ENCODE data around the gene MAPK12.

DNA sequence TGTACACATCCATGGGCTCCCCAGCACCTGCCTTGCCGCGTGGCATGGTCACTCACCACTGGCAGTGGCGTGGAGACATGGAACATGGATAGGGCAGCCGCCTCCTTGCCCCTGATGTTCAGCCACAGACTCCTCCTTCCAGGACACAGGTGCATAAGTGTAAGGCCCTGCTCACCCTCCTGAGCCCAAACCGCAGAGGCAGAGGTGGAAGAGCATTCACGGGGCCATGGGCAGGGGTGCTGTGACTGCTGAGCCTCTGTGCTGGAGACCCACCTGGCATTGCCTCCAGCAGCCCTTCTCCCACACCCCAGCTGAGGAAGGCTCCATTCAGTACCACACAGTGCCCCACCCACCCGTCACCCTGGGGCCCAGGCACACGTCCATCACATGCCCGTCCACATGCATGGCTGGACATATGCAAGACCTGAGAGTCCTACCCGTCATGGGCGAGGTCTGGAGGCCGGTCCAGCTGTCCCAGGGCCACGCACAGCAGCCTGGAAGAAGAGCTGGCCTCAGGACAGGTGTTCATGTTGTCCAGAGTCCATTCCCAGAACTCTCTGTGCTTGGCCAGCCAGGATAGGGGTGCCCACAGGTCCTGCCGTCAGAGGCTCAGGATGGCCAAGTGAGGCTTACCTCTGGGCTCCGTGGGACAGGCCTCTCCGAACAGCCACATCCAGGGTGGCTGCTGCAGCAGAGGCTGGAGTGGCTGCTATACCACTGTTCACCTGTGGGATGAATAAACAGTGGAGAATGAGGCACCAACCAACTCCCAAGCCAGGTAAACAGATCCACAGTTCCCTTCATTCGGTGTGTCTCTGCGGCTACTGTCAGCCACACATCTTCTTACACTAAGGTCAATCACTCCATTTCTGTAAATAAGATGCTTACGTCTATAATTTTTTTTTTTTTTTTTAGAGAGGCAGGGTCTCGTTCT is 15.0 kb downstream of the MAPK12 start:
- TF ChIP-seq, protein P1, sequence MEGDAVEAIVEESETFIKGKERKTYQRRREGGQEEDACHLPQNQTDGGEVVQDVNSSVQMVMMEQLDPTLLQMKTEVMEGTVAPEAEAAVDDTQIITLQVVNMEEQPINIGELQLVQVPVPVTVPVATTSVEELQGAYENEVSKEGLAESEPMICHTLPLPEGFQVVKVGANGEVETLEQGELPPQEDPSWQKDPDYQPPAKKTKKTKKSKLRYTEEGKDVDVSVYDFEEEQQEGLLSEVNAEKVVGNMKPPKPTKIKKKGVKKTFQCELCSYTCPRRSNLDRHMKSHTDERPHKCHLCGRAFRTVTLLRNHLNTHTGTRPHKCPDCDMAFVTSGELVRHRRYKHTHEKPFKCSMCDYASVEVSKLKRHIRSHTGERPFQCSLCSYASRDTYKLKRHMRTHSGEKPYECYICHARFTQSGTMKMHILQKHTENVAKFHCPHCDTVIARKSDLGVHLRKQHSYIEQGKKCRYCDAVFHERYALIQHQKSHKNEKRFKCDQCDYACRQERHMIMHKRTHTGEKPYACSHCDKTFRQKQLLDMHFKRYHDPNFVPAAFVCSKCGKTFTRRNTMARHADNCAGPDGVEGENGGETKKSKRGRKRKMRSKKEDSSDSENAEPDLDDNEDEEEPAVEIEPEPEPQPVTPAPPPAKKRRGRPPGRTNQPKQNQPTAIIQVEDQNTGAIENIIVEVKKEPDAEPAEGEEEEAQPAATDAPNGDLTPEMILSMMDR (conservative IDR thresholded peaks at IDR 0.05 in 1 of 2, IDR thresholded peaks at IDR 0.05 in 1 of 2; ENCODE audit: extremely low read depth in 1 of 2, insufficient read depth in 1 of 2, low read depth in 1 of 2, low read length in 2 of 2): peak; percentile 14 to 15
- TF ChIP-seq EZH2 (IDR thresholded peaks at IDR 0.05; ENCODE audit: borderline replicate concordance, low read length): no peak
